AML-193 (cell line): Measurements from ENCODE around the gene SLC6A7.

Experiments used
- DNase-seq, 2 experiments: peaks; one replicate each; lab custom pipeline; 2025; lab: John Stamatoyannopoulos, UW

Gene SLC6A7

GRCh38 chr5:150189728-150190502, at the start of gene SLC6A7:
Gene SLC6A7 (plus strand): TSS chr5:150190062. CDS start chr5:150190328, 266 bp downstream.
- DNase-seq: no peak

DNA sequence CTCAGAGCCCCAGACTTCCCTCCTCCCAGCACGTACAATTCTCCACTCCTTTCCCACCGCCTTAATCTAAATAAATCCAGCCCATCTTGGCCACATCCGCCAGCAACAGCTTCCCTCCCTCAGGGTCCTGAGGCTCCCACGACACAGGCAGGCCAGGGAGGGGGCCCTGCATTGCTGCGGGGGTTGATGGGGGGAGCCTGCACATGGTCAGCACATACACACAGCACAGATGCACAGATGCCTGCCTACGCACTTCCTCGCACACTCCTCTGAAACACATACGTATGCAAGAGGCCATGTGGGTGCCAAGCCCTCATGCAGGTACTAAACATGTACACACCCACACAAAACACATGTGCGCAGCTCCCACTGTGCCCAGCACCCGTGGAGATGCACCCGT, 49.0 kb upstream of the SLC6A7 start:
- no peak for DNase-seq

DNA sequence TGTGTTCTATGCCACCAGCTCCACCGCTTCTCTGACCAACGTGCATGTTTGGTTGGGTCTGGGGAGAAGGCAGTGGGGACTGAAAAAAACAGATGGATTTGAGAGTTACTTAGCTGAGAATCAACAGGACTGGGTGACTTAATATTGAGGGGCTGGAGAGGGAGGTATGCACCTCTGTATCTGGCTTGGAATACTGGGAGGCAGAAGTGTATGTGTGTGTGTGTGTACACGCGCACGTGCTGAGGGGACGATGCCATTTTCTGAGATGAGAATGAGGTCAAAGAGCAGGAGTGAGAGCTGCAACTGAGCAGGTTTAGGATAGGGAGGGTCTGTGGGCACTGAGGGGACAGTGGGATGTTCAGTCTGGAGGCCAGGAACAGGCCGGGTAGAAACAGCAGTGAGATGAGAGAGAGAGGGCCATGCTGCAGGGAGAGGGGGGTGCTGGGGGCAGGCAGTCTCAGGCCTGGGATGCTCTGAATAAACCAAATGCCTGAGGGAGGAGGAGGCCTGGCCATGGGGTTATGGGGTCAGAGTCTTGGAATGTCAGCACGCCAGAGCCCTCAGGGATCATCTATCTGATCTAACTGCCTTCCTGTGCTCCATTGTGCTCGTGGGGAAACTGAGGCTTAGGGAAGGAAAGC, 48.2 kb upstream of the SLC6A7 start:
- DNase-seq: no peak

- peak; percentile 11 to 26 for DNase-seq
These were observed 47.5 kb upstream of the SLC6A7 start for GRCh38 chr5:150142185-150142958.

- no peak for DNase-seq
These were observed 46.9 kb upstream of the SLC6A7 start for GRCh38 chr5:150142959-150143349.

- DNase-seq: no peak
These were observed 46.3 kb upstream of the SLC6A7 start for GRCh38 chr5:150143350-150144245.

DNA sequence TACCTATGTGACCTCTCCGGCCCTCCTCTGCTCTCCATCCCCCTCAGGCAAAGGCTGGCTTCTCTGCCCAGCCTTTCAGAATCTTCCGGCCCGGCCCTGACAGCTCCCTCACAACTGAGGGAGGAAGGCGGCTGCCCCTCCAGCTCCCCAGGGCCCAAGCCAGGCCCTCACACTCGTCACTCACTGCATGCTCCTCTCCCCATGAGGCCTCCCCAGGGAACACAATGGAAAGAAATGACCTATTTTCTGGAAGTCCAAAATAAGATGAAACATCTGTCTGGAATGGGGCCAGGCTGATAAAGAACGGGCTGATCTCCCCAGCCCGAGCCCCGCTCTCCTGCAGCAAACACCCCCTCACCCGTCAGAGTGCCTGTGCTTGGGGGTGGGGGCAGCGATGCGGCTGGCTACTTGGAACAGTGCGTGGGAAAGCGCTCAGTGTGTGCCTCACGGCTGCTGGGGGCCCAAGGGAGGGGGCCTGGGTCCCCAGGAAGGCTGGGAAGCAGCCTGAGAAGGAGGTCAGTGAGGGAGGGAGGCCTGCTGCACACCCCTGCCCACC, 45.5 kb upstream of the SLC6A7 start:
- no peak for DNase-seq

- no peak for DNase-seq
These were observed 45.0 kb upstream of the SLC6A7 start for GRCh38 chr5:150144879-150145278.

- DNase-seq: no peak
These were observed 43.6 kb upstream of the SLC6A7 start for GRCh38 chr5:150146235-150146634.

- no peak for DNase-seq
These were observed 42.8 kb upstream of the SLC6A7 start for GRCh38 chr5:150146862-150147601.

DNA sequence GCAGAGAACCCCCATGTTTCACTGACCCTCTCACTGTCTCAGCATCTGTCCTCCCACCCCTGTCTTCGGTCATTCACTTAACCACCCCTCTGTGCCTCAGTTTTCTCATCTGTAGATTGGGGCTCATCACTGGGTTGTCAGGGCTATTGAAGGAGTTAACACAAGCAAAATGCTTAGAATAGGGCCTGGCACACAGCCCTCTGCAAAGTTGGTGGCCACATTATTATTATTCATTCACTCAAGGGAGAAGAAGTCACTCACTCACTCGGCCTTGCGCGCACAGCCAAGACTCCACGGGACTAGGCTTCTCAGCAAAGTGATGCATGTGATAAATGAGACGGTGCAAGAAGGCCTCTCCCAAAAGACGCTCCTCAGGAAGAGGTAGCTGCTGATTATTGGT, 42.2 kb upstream of the SLC6A7 start:
- no peak for DNase-seq

- no peak for DNase-seq
These were observed 41.5 kb upstream of the SLC6A7 start for GRCh38 chr5:150148117-150148927.

GRCh38 chr5:150149618-150150017, 40.2 kb upstream of the SLC6A7 start:
- no peak for DNase-seq

DNA sequence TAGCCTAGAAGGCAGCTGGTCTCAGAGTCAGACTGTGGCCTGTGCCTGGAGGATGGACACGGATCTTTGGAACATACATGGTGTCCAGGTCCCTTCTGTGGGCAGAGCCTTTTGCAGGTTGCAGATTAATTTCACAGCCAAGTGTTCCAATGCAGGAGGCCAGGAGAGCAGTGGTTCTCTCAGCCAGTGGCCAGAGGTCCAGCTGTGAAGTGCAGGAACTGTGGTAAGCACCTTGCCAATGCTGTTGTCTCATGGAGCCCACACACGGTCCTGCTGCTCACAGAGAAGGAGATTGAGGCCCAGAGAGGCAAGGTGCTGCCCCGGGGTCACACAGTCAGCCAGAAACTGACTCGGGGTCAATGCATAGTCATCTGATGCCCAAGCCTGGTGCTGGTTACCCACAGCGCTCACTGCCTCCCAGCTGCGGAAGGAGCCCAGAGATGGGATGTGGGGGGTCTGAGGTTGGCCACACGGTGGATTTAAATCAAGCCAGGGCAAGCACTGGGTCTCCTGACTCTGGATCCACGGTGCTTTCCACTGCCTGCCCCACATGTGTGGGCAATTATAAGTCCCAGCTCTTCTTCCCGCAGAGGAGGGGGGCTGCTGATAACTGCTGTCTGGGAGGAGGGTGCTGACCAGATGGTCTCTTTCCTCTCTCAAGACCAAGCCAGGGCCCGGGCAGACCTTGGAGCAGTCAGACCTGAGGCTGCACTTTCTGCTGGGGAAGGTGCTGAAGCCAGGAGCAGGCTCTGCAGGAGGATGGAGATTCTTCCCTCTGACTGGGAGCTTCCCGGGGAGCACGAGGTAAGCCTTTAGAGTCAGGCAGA, 37.0 kb upstream of the SLC6A7 start:
- no peak for DNase-seq

- DNase-seq: no peak
These were observed 36.4 kb upstream of the SLC6A7 start for GRCh38 chr5:150153483-150153882.

DNA sequence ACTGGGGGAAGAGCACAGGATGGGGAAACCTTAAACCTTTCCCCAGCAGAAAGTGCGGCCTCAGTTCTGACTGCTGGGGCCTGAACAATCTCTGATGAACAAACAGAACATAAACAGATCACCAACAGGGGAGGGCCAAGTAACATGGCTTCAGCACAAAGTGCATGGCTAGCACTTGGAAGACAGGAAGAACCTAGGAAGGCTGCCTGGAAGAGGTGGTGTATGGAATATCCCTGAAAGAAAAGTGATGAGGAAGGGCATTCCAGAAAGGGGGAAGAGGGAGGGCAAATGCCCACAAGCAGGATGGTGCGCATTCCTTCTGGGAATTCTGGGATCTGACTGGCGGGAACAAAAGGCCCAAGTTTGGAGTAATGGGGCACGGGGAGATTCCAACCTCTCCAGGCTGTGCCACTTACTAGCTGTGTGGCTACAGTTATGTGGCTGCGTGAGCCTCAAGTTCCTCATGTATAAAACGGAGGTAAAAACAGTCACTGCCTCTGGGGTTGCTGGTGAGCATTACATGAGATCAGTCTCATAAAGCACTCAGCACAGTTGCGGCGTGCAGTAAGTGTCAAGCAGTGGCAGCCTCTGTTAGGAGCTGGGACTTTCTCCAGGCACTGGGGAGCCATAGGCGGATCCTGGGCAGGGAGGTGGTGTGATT, 35.8 kb upstream of the SLC6A7 start:
- DNase-seq: no peak

- no peak for DNase-seq
These were observed 35.2 kb upstream of the SLC6A7 start for GRCh38 chr5:150154618-150155128.
